ENCODE data around the gene N4BP2L1.

Gene N4BP2L1

DNA sequence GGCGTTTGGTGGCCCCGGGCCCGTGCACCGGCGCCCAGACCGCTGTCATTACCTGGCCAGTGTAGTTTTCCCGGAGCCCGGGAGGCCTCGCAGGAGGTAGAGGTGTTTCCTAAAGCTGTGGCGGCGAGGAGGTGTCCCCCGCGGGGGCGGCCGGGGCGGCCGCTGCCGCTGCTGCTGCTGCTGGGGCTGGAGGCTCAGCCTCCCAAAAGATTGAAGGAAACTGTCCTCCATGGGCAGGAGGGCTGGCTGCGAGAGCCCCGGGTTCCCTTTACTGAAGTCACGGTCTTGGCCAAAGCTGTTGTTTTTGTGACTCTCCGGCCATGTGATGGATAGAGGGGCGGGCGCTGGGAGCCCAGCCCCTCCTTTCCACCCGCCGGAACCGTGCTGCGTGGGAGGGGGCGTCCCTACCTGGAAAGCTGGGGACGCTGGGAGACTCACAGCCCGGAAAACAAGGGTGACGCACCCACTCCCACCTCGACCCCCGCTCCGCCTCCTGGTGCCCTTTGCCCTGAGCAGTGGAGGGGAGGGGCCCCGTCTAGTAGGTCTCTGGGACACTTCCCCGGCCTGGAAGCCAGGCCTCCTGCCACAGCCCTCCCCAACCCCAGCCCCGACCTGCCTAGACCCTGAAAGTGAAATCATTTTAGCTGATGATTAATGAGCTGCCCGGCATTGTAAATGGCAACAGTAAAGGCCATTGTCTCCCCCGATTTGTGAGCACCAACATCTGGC lies at the start of gene N4BP2L1:
TSS of gene N4BP2L1 (minus strand) at position 279 of the 729 bp plus-strand sequence. CDS start at position 231, 48 bp downstream.
- peak; percentile 14 to 87 (median 74) for DNase-seq

DNA sequence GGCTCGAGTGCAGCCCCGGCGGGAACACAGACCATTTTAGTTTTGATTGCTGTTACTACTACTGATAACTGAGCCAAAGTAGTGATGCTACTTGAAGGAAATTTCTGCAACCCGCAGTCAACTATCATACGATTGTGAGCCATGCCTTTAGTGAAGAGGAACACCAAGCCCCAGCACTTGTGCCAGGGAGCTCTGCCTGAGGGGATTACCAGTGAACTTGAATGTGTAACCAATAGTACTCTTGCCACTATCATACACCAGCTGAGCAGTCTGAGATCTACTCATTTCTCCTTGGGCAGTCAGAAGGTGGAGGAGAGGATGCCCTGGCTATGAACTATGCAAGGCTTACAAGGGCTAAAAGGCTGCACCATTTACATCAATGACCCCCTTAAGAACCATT lies 49.0 kb upstream of the N4BP2L1 start:
- DNase-seq, result no peak

DNA sequence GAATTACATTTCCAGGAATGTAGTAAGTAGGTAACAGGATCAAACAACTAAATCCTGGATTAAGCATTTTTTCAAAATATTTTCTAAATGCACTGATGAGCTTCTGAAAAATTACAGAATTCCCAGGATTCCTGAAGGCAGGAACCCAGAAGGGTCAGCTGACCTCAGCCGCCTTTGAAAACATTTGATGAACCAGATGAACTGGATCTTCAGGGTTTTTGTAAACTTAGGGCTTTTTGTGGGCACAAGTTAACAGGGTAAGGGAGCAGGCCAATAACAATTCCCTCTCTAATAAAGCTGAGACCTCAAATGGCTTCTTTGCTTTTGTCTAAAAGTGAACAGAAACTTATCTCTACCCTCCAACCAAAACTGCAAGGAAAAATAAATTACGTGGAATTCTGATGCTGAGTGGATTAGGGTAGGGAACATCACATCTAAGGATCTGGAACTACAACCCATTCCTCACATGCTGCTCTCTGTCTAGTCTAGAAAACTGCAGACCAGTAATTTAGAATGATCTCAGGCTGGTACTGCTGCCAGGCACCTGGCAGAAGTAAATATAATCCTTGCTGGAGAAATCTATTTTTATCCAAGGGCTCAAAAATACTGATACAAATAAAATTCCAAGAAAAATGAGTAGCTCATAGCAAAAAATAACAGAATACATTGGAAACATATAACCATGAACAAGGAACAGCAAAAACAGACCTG lies 48.2 kb upstream of the N4BP2L1 start:
- DNase-seq, result no peak

DNA sequence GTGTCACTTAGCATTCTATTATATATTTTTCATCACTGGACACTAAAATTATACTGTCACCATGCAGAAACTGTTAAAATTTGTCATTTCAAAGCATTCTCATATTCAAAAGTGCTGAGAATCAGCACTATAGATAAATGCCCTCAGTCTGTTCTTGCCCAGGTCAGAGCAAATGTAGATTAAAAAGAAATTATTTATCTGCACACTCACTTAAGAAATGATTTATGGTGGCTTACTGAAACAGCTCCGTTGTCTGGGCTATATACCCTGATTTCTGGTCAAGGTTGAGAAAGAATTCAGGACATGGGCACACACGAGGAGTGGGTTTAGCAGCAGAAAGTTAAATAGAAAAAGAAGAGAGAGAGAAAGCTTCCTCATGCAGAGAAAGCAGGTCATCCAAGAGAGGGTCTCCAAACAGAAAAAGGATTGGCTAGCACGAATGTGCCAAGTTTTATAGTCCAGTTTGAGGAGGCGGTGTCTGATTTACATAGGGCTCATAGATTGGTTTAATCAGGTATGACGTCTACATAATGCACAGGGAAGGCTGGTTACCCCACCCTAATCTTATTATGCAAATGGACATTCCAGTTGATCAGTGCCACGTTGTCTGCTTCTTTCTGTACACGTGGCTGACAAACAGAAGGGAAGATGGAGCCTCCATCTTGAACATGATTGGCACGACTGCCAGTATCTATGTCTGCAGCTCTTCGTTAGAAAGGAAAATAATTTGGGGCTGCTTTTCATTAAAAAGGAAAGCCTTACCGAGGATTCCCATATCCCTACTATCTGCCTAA lies 47.3 kb upstream of the N4BP2L1 start:
- no peak for DNase-seq

DNA sequence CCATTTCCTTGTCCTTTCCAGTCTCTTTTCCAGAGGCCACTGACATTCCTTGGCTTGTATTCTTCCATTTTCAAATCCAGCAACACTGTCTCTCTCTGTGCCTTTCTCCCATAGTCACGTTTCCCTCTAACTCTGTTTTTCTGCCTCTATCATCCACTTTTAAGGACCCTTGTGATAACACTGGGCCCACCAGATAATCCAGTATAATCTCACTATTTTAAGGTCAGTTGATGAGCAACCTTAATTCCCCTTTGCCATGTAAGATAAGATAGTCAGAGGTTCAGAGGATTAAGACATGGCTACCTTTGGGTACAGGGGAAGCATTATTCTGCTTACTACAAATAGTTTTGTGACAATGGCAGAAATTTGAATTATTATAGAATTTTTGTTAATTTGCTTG lies 45.7 kb upstream of the N4BP2L1 start:
- no peak for DNase-seq

DNA sequence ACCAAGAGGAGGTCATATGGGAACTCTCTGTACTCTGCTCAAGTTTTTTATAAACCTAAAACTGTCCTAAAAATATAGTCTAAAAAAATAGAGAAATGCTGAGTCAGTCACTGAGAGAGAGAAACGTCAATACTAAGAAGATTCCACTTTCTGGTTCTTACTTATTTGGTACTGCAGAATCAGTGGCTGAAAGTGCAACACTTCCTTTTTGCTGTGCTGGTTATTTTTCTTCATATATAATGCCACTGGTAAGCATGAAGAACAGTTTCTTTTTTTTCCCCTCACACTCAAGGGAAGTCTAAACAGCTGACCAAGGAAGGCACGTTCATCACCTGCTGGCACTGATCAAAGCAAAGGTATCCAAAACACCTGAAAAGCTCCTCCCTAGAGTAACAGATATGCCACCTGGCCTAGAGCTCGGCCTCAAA lies 44.3 kb upstream of the N4BP2L1 start:
- DNase-seq, result no peak

DNA sequence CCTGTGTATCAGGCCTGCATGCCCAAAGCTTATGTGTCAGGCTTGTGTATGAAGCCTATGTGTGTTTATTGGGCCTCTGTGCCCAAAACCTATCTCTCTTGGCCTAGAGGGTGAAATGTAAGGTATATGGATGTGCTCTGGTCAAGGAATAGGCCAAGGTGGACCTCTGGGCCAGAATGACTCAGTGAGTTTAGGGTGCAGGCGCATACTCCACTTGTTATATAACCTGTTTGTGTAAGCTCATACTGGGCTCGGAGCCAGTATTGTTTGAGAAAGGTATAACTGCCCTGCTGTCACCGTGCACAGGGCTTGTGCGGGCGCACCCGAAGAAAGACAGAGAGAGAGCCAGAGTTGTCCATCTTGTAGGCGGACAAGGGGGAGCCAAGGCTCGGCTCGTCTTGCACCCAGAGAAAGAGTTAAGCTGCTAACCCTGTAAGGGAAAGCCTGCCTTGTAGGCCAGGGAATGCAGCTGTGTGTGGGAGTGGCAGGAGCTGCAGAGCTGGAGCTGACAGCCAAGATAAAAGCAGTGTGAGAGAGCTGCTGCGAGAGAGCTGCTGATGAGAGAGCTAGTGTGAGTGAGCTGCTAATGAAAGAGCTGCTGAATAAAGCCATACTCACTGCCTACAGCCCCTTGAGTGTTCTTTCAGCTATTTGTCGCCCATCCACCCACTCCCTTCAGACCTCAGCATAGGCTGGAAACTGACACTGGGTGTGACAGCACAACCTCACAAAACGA lies 43.4 kb upstream of the N4BP2L1 start:
- DNase-seq, result peak in 4 of 14 donors; percentile 8 to 44 (median 15)

DNA sequence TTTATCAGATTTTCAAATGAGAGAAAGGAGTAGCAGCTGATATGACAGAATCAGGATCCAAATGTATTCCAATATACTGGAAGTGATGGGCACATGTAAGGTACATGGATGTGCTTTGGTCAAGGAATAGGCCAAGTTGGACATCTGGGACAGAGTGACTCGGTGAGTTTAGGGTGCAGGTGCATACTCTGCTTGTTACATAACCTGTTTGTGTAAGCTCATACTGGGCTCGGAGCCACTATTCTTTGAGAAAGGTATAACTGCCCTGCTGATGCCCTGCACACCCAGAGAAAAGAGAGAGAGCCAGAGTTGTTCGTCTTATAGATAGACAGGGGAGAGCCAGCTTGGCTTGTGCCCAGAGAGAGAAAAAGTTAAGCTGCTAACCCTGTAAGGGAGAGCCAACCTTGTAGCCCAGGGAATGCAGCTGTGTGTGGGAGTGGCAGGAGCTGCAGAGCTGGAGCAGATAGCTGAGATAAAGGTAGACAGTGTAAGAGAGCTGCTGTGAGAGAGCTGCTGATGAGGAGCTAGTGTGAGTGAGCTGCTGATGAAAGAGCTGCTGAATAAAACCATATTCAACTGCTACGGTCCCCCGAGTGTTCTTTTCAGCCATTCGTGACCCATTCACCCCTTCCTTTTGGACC lies 40.7 kb upstream of the N4BP2L1 start:
- no peak for DNase-seq

DNA sequence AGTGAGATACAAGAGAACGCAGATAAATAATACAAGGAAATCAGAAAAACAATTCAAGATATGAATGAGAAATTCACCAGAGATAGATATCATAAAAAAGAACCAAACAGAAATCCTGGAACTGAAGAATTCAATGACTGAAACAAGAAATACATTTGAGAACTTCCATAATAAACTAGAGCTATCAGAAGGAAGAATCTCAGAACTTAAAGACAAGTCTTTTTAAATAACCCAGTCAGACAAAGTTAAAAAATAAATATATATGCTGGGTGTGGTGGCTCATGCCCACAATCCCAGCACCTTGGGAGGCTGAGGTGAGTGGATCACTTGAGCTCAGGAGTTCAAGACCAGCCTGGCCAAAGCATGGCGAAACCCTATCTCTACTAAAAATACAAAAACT lies 28.7 kb upstream of the N4BP2L1 start:
- no peak for DNase-seq

DNA sequence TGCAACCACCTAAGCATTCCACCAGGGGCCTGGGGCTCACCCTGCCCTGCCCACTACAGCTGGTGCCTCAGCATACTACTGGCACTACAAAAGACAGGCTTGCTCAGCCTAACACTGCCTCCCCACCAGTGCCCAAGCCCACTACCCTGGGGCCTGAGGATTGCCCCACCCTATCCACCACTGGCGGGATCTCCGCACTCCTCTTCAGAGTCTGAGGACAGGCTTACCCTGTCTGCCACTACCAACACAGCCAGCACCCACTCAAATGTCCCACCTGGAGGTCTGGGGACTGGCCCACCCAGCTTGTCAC lies 27.6 kb upstream of the N4BP2L1 start:
- DNase-seq, result no peak

DNA sequence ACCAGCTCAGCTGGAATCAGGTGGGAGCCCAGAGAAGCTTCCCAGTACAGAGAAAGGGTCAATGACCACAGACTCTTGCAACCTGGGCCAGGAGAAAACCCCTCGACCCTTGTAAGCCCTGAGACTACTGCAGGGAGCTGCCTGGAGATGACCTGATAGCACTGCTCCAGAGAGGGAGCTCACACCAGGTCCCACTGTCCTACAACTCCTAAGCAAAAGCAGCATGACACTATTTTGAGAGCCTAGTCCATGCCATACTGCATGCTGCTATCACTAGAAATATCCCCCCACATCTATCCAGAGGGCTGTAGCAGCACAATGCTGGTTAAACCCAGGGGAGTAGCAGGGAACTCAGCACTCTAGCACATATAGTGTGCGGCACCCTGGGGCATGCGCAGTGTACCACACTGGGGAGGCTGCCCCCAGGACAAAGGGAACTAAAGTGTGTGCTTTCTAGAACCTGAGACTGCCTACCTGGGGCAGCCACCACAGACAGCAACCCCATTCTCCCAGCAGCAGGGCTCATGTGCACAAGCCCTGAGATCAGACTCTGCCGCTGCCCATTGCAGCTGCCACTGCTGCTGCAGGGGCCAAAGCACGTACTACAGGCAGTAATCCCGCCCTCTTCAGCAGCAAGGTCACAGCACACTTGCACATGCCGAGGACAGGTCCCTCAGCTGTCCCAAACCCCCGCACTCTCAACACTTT lies 27.1 kb upstream of the N4BP2L1 start:
- DNase-seq, result no peak

DNA sequence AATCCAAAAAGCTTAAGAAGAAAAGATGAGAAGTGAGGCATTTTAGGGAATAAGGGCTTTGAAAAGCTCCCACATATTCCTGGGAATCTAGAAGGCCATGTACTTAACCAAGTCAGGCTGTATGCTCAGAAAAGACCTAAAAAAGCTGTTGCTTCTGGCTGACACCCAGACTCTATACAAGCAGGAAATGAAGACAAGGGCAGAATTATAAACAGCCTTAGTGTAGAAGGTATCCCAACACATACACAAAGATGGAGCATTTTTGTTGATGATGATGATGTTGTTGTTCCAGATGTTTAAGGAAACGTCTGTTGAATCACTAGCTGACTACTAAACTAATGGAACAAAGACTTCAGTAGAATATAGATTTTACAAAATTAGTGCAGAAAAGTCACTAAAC lies 26.1 kb upstream of the N4BP2L1 start:
- DNase-seq, result no peak

DNA sequence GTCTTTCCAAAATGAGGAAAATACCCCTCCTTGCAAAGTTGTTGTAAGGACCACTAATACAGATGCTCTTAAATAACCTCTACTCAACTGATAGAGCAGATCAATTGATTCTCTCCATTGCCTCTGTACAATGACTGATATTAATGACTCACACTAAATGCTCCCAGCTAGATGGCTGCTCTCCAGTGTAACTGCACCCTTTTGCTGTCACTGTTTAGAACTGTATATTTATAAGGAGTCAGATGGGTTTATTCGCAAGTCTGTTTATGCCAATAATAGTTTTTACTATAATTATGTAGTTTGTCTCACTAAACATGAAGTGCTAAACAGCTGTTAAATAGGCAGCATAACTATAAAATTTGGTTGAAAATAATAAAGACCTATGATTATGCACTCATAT lies 21.0 kb upstream of the N4BP2L1 start:
- no peak for DNase-seq

DNA sequence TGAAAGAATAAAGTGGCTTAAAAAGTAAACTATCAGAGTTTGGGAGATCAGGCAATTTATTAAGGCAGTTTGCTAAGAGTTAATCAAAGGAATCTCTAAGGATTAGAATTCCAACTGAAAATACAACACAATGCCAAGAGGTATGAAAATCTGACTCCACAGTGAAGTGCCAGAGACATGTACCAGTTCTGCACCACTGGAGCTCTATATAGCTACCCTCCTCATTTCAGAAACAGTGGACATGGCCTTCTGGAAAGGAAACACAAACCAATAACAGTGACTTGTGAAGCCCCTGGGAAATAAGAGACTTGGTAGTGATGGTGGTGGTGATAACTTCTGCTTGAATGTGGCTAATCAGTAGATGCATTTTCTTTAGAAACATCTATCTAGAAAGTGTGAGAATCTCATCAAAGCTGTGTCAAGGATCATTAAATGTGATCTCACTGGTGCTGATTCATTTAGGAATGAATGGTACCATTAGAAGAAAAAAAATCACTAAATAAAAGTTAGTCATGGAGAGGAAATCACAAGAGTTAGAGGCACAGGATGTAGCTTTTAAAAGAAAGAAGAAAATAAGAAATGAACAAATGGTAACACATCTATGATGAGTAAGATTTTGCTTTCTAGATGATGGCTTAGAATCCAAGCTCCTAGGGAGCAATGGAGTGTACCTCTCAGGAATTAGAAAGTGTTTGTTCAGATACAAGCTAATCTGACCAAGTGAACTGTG lies 20.1 kb upstream of the N4BP2L1 start:
- no peak for DNase-seq

DNA sequence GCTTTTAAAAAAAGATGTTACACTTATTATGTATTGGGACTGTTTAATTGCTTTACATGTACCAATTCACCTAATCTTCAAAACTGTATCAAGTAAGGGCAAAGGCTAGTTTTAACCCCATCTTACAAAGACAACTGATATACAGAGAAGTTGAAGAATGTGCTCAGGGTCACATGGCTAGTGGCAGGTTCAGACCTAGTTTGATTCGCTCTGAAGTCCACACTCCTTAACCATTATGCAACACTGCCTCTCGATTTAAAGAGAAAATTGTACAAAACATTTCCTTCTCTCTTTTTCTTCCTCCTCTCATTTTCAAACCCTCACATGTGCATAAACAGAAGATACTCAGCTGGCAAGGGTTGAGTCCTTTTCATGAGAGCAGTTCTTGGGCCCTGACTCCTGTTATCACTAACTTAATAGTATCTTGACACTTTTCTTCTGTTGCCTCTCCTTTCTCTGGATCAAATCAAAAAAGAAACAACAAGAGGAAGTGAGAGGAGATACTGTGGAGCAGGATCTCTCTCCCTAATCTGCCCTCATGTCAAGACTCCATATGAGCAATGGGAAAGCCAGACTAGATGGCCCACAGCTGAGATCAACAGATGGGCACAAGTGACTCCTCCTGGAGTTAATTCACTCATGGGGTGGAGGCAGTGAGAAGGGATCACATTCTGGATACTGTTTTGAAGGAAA lies 19.0 kb upstream of the N4BP2L1 start:
- DNase-seq, result no peak

DNA sequence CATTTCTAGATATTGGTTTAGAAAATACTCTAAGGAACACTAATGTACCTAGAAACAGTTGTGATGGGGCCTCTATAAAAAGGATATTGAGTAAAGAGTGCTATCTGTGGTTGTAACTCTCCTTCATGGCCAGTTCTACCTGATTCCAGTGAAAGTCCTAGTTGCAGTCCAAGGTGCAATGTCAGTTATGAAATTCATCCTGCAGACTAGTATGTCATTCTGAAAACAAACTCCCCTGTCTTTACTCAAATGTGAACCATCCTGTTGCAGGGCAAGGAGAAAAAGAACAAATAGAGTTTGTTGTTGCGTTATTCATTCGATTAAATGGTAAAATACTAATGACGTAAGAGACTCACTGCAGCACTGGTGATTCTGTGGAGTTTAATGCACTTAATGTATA lies 18.3 kb upstream of the N4BP2L1 start:
- DNase-seq, result no peak

DNA sequence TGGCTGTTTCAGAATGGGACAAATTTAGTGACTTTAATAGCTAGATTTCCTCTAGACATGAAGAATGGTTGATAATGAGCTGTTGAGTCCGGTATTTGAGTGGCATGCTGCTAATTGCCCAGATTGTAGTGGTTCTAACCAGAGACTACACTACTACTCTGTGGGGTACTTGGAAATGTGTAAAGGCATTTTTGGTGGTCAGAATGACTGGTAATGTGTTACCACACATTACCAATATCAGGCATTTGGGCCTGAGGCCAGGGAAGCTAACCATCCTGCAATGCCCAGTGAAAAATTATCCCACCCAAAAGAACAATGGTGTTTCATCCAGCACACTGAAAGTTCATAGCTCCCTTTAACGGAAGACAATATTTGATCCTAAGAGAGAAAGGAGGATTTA lies 17.5 kb upstream of the N4BP2L1 start:
- DNase-seq, result no peak

DNA sequence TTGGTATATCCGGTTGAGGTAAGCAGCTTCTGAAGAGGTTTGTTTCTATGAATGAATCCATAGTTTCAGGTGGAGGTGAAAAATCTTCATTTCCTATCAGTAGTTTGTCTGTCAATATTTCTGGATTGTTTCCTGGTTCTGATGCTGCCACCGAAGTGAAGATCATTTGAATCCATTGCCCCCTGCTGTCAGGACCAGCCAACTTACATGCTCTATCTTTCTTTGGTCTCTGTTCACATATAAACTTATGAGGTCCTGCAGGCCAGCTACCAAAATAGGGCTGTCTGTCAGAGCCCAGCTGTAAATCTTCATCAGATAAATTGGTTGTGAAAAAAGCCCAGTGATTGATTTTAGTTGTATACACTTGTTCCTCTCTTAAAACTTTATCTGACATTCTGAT lies 15.2 kb upstream of the N4BP2L1 start:
- DNase-seq, result peak in 1 of 14 donors; percentile 28

DNA sequence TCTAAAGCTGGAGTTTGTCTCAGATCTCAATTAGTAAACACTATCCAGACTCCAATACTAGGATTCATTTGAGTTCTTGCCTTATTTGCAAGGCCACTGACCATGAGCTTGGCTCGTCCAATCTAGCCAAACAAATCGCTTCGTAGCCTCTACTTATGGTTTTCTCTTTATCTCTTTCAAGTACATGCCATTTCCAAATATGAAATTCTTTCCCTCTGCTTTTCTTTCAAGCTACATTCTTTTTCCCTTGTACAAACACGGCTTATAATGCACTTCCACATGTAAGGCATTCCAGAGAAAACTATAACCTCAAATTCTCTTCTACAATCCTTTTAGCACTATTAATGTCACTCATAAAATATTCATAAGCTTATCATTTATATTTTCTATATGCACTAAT lies 10.9 kb upstream of the N4BP2L1 start:
- DNase-seq, result no peak

DNA sequence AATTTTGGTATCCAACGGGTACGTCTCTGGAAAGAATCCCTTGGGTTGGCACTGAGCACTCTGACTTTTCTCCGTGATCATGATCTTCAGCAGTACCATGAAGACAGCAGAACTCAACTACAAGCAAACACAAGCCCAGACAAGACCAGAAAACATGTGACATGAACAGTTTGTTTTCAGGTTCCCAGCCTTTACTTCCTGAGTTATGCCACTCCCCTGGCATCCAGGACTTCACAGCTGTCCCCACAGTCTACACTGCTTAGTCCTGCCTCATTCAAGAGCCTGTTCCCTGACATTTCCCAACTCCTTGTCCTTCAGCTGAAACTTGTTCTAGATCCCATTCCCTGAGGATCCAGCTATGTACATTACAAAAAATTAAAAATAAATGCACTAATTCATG lies 4.9 kb upstream of the N4BP2L1 start:
- DNase-seq, result no peak
